ENCODE measurements around the gene SLC45A2. TPM values are rescaled to one million over a fixed set of nuclear protein-coding genes. Genes with fewer than 3 reads are reported as not detected.
"Not testable (repeated sequence)": the region's sequence is repeated elsewhere in the genome, so short reads cannot be mapped to it uniquely, and the experiment has no call there.

Gene SLC45A2
- total RNA-seq, 2 experiments from 2014 or later, result not detected

DNA sequence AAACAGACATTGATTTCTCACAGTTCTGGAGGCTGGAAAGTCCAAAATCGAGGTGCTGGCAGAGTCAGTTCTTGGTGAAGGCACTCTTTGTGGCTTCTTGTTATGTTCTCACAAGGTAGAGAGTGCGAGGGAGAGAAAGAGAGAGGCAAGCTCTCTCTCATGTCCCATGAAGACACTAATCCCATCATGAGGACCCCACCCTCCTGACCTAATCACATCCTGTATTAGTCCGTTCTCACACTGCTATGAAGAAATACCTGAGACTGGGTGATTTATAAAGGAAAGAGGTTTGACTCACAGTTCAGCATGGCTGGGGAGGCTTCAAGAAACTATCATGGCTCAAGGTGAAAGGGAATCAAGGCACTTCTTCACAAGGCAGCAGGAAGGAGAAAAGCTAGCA lies 29.1 kb upstream of the SLC45A2 start:
- ATAC-seq, result no peak
- peaks cover 20% of the 10 kb centered on the region for H3K4me1 Mint-ChIP-seq (ENCODE audit: low read depth)
- POLR2A ChIA-PET, result no interaction called here
- intact Hi-C loops (cut with micrococcal nuclease), result no loop called here
- H3K27me3 Mint-ChIP-seq, result no peaks in the 10 kb centered on the region
- DNase-seq, result no peak
- H3K4me3 Mint-ChIP-seq, result no peak overlapping the region
- TF ChIP-seq, protein P1, sequence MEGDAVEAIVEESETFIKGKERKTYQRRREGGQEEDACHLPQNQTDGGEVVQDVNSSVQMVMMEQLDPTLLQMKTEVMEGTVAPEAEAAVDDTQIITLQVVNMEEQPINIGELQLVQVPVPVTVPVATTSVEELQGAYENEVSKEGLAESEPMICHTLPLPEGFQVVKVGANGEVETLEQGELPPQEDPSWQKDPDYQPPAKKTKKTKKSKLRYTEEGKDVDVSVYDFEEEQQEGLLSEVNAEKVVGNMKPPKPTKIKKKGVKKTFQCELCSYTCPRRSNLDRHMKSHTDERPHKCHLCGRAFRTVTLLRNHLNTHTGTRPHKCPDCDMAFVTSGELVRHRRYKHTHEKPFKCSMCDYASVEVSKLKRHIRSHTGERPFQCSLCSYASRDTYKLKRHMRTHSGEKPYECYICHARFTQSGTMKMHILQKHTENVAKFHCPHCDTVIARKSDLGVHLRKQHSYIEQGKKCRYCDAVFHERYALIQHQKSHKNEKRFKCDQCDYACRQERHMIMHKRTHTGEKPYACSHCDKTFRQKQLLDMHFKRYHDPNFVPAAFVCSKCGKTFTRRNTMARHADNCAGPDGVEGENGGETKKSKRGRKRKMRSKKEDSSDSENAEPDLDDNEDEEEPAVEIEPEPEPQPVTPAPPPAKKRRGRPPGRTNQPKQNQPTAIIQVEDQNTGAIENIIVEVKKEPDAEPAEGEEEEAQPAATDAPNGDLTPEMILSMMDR (IDR thresholded peaks at IDR 0.05), result no peak
- H3K9me3 Mint-ChIP-seq, result no peaks in the 10 kb centered on the region
- no peaks in the 10 kb centered on the region for H3K36me3 Mint-ChIP-seq (ENCODE audit: low read depth)
- CTCF ChIA-PET, result no interaction called here
- H3K27ac Mint-ChIP-seq, result no peak overlapping the region

DNA sequence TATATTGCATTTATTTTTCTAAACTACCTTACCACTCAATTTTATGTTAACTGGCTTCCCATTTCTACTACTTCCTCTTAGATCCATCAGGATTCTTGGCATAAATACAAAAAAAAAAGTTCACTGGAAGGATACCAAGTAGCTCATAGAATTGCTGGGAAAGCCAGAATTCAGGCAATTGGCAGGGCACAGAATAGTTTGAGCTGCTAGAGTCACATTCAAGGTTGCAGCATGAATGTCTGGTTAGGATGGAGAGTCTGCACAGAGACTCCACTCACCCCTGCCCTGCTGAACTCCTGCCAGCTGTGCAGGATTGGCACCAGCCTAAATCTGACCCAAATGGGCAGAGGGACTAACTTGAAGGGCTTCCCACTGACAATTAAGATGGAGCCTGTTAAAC lies 28.3 kb upstream of the SLC45A2 start:
- ChIA-PET CTCF (no interaction called here), POLR2A (interaction anchor here (0.6 kb wide), 2 partner anchors 472 to 570 kb away, joined by 3 read pairs; no protein-coding TSS in a partner anchor)
- intact Hi-C loops (cut with micrococcal nuclease), result no loop called here
- Mint-ChIP-seq H3K27me3 (no peaks in the 10 kb centered on the region), H3K4me3 (no peak overlapping the region), H3K9me3 (no peaks in the 10 kb centered on the region), H3K4me1 (ENCODE audit: low read depth) (peaks cover 20% of the 10 kb centered on the region), H3K27ac (no peak overlapping the region), H3K36me3 (ENCODE audit: low read depth) (no peaks in the 10 kb centered on the region)
- TF ChIP-seq, protein P1 (IDR thresholded peaks at IDR 0.05), result no peak
- ATAC-seq (no peak), DNase-seq (no peak)

- ChIA-PET POLR2A (no interaction called here), CTCF (interaction anchor here (0.7 to 1.2 kb wide), 2 partner anchors 14 kb away, joined by 3 to 4 read pairs; no protein-coding TSS in a partner anchor)
- H3K4me3 Mint-ChIP-seq, result no peak overlapping the region
- no peak for ATAC-seq
- H3K27ac Mint-ChIP-seq, result no peak overlapping the region
- H3K9me3 Mint-ChIP-seq, result no peaks in the 10 kb centered on the region
- intact Hi-C loops (cut with micrococcal nuclease), result no loop called here
- peaks cover 26% of the 10 kb centered on the region for H3K4me1 Mint-ChIP-seq (ENCODE audit: low read depth)
- TF ChIP-seq, protein P1 (IDR thresholded peaks at IDR 0.05), result no peak
- H3K27me3 Mint-ChIP-seq, result no peaks in the 10 kb centered on the region
- DNase-seq, result no peak
- no peaks in the 10 kb centered on the region for H3K36me3 Mint-ChIP-seq (ENCODE audit: low read depth)
These were observed 27.0 kb upstream of the SLC45A2 start for GRCh38 chr5:34011536-34011935.

GRCh38 chr5:34010146-34010545 lies 25.7 kb upstream of the SLC45A2 start:
- DNase-seq; H3K27me3 Mint-ChIP-seq; H3K4me3 Mint-ChIP-seq; H3K9me3 Mint-ChIP-seq; intact Hi-C loops (cut with micrococcal nuclease); ATAC-seq; H3K27ac Mint-ChIP-seq; POLR2A ChIA-PET; H3K36me3 Mint-ChIP-seq (ENCODE audit: low read depth): not testable (repeated sequence)
- CTCF ChIA-PET, result interaction anchor here (1.2 kb wide), 1 partner anchor 13 kb away, joined by 3 read pairs; no protein-coding TSS in a partner anchor
- H3K4me1 Mint-ChIP-seq (ENCODE audit: low read depth), result peaks cover 30% of the 10 kb centered on the region

GRCh38 chr5:34009610-34010009 lies 25.1 kb upstream of the SLC45A2 start:
- Mint-ChIP-seq H3K4me3 (no peak overlapping the region), H3K27ac (no peak overlapping the region), H3K27me3 (no peaks in the 10 kb centered on the region), H3K9me3 (no peaks in the 10 kb centered on the region), H3K4me1 (ENCODE audit: low read depth) (peaks cover 27% of the 10 kb centered on the region), H3K36me3 (ENCODE audit: low read depth) (peaks cover 4% of the 10 kb centered on the region)
- POLR2A ChIA-PET, result no interaction called here
- TF ChIP-seq, protein P1 (IDR thresholded peaks at IDR 0.05), result no peak
- DNase-seq (no peak), ATAC-seq (no peak)
- CTCF ChIA-PET, result no interaction called here
- intact Hi-C loops (cut with micrococcal nuclease), result no loop called here
